Neural crest cell (in vitro differentiated cells): ENCODE results near the gene PTCD1. TPM values are rescaled to one million over a fixed set of nuclear protein-coding genes. Genes with fewer than 3 reads are reported as not detected.
"Not testable (repeated sequence)": the region's sequence is repeated elsewhere in the genome, so short reads cannot be mapped to it uniquely, and the experiment has no call there.

Experiments used
- DNase-seq: peaks from one replicate; pipeline ENCODE4 v3.0.0; 2021; ENCODE audit warnings: low read depth, mixed read lengths, low spot score
- H3K27ac Mint-ChIP-seq: one replicate; pipeline ENCODE4 v1.8.0; 2021; ENCODE audit warnings: mild to moderate bottlenecking, mixed read lengths; ENCODE audit not compliant: unreplicated experiment
- H3K27me3 Mint-ChIP-seq: 2 replicates; pipeline ENCODE4 v1.8.0; 2021; ENCODE audit warnings: low read depth, mild to moderate bottlenecking, mixed read lengths
- H3K36me3 Mint-ChIP-seq: 2 replicates; pipeline ENCODE4 v1.8.0; 2021; ENCODE audit warnings: low read depth, mild to moderate bottlenecking, mixed read lengths
- H3K4me1 Mint-ChIP-seq: 2 replicates; pipeline ENCODE4 v1.8.0; 2021; ENCODE audit warnings: mixed read lengths
- H3K4me3 Mint-ChIP-seq: one replicate; pipeline ENCODE4 v1.8.0; 2021; ENCODE audit warnings: mild to moderate bottlenecking, mixed read lengths
- H3K9me3 Mint-ChIP-seq: 2 replicates; pipeline ENCODE4 v1.8.0; 2021; ENCODE audit warnings: mixed read lengths
- CTCF ChIP-seq: fragments of 200-600 bp; sonication (generic); conservative IDR thresholded peaks from 2 replicates; pipeline ENCODE4 v1.5.0; 2021; ENCODE audit warnings: antibody characterized with exemption, mild to moderate bottlenecking
- total RNA-seq: library from RNA; stranded (reverse); gene quantifications from 2 replicates; pipeline ENCODE4 v1.2.1, GENCODE V29; 2021

The PTCD1 gene
- total RNA-seq, 1 donor from 2014 or later = 11.1 TPM

- no peaks in the 10 kb centered on the region for H3K9me3 Mint-ChIP-seq
- H3K4me1 Mint-ChIP-seq = peaks cover 20% of the 10 kb centered on the region
- H3K27me3 Mint-ChIP-seq = no peaks in the 10 kb centered on the region
- peaks cover 2% of the 10 kb centered on the region for H3K36me3 Mint-ChIP-seq
- no peak for TF ChIP-seq CTCF
- H3K4me3 Mint-ChIP-seq = no peak overlapping the region
- no peak overlapping the region for H3K27ac Mint-ChIP-seq
- no peak for DNase-seq
These were observed 56.9 kb downstream of the PTCD1 start for GRCh38 chr7:99381664-99382075.

- no peak for DNase-seq
- H3K36me3 Mint-ChIP-seq = peaks cover 2% of the 10 kb centered on the region
- H3K4me3 Mint-ChIP-seq = peak overlapping the region; percentile 31
- H3K27me3 Mint-ChIP-seq = no peaks in the 10 kb centered on the region
- TF ChIP-seq CTCF = no peak
- no peak overlapping the region for H3K27ac Mint-ChIP-seq
- no peaks in the 10 kb centered on the region for H3K9me3 Mint-ChIP-seq
- H3K4me1 Mint-ChIP-seq = peaks cover 20% of the 10 kb centered on the region
These were observed 57.6 kb downstream of the PTCD1 start for GRCh38 chr7:99380823-99381663.

- TF ChIP-seq CTCF = no peak
- Mint-ChIP-seq H3K4me1 (peaks cover 20% of the 10 kb centered on the region), H3K4me3 (peak overlapping the region; percentile 38), H3K9me3 (no peaks in the 10 kb centered on the region), H3K27me3 (no peaks in the 10 kb centered on the region), H3K36me3 (peaks cover 2% of the 10 kb centered on the region), H3K27ac (no peak overlapping the region)
- DNase-seq = no peak
These were observed 58.4 kb downstream of the PTCD1 start for GRCh38 chr7:99380032-99380822.

GRCh38 chr7:99379693-99380031, 58.9 kb downstream of the PTCD1 start:
- H3K27ac Mint-ChIP-seq, H3K9me3 Mint-ChIP-seq, H3K36me3 Mint-ChIP-seq, DNase-seq, H3K27me3 Mint-ChIP-seq: not testable (repeated sequence)
- H3K4me1 Mint-ChIP-seq = peaks cover 20% of the 10 kb centered on the region
- H3K4me3 Mint-ChIP-seq = peak overlapping the region; percentile 38

- Mint-ChIP-seq H3K4me1 (peaks cover 20% of the 10 kb centered on the region), H3K27ac (no peak overlapping the region), H3K36me3 (peaks cover 2% of the 10 kb centered on the region), H3K9me3 (no peaks in the 10 kb centered on the region), H3K4me3 (peak overlapping the region; percentile 42), H3K27me3 (no peaks in the 10 kb centered on the region)
- DNase-seq = no peak
- TF ChIP-seq CTCF = no peak
These were observed 59.5 kb downstream of the PTCD1 start for GRCh38 chr7:99379043-99379577.
